Hepatocyte (in vitro differentiated cells): ENCODE data around the gene MIER2.

ENCODE experiments used
- CTCF ChIP-seq: fragments of 200-600 bp; sonication (generic); IDR thresholded peaks from 2 replicates; pipeline ENCODE4 v1.5.1; 2016; ENCODE audit warnings: antibody characterized with exemption, mild to moderate bottlenecking; ENCODE audit not compliant: poor library complexity
- EZH2 ChIP-seq: fragments of 200-600 bp; sonication (generic); IDR thresholded peaks from 2 replicates; pipeline ENCODE4 v1.6.1; 2016; ENCODE audit warnings: antibody characterized with exemption, mild to moderate bottlenecking, borderline replicate concordance
- EZH2phosphoT487 ChIP-seq: fragments of 200-600 bp; sonication (generic); IDR thresholded peaks from one replicate; pipeline ENCODE4 v1.6.1; 2018; ENCODE audit warnings: antibody characterized with exemption, mild to moderate bottlenecking, low read depth, moderate library complexity; ENCODE audit not compliant: unreplicated experiment, severe bottlenecking

DNA sequence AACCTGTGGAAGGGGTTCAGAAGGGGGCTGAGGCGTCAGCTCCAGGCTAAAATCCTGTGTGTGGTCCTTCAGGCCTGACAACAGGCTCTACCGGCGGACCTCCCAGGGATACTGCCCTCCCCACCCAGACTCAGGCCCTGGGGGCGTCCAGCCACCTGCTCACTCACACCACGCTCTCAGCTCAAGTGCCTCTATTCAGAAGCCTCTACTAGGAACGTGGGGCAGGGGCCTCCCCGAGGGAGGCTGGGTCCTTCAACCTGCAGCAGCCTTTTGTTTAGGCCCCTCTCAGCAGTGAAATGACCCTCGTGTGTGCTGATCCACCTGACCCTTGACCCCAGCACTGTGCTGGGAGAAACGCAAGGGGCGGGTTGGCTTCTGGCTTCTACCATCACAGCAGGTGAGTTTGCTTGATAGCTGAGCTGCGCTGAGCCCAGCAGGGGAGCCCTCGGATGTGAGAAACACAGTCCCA is 64.0 kb downstream of the MIER2 start:
- TF ChIP-seq CTCF (no peak), EZH2 (no peak), EZH2phosphoT487 (no peak)
